ENCODE data around the gene DPEP2.

GRCh38 chr16:67954421-67955196, 44.7 kb downstream of the DPEP2 start:
- TF ChIP-seq SIN3A (IDR thresholded peaks at IDR 0.05; ENCODE audit: low read depth, low read length) (no peak), TCF12 (IDR thresholded peaks at IDR 0.05; ENCODE audit: low read depth, low read length) (no peak), CBX3 (IDR thresholded peaks at IDR 0.05; ENCODE audit: borderline replicate concordance, low read depth) (no peak), USF2 (IDR thresholded peaks at IDR 0.05; ENCODE audit: borderline replicate concordance, low read depth, low read length) (no peak), GABPA (IDR thresholded peaks at IDR 0.05; ENCODE audit: low read depth) (no peak), CTCF (IDR thresholded peaks at IDR 0.05 in 2 of 3, conservative IDR thresholded peaks at IDR 0.05 in 1 of 3; ENCODE audit: control insufficient read depth in 2 of 3, extremely low read depth in 1 of 3, insufficient read depth in 1 of 3, low read depth in 3 of 3, low read length in 3 of 3) (no peak), POLR2A (IDR thresholded peaks at IDR 0.05; ENCODE audit: low read depth, low read length) (no peak), EZH2 (IDR thresholded peaks at IDR 0.05; ENCODE audit: borderline replicate concordance, control insufficient read depth, low read depth, low read length) (no peak)

All from GM12878 (cell line).